NCI-H748 (cell line): Measurements from ENCODE around the gene C6orf118.
A peak's percentile ranks its signal among the peaks of the same experiment; 100 is the strongest.

Source experiments
- DNase-seq: peaks from one replicate; lab custom pipeline; 2025; ENCODE audit not compliant: unreplicated experiment; lab: John Stamatoyannopoulos, UW

Gene C6orf118

GRCh38 chr6:165245287-165245686 is 64.1 kb downstream of the C6orf118 start:
- DNase-seq: peak; percentile 50

DNA sequence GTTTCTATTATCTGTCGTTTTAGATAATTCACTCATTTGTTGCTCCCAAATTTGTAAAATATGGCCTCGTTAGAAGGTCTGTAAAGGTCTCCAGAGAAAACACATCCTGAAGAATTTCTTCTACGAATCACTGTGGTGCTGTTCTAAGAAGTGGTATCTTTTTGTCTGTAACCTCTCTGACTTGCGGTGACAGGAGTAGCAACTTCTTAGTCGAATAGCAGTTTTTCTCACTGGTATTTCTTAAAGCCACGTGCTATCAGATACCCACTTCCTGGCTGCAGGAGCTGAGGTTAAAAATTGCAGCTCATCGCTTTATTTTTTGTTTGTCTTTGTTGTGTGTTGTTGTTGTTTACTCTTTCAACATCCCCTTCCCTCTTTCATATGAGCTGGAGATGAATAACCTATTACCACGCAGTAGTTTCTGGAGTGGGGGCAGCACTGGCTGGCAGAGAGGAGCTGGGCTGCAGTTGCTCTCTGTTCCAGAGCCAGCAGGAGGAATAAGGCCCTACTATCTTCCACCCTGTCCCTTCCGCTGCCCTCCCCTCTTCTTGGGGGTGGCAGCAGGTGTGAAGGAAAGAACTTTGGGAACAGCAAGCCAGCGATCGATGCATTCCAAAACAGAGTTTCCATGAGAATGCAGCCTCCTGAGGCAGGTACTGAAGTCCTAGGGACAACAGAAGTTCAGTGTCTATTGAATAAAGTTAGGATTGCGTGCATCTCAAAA is 64.7 kb downstream of the C6orf118 start:
- no peak for DNase-seq

DNA sequence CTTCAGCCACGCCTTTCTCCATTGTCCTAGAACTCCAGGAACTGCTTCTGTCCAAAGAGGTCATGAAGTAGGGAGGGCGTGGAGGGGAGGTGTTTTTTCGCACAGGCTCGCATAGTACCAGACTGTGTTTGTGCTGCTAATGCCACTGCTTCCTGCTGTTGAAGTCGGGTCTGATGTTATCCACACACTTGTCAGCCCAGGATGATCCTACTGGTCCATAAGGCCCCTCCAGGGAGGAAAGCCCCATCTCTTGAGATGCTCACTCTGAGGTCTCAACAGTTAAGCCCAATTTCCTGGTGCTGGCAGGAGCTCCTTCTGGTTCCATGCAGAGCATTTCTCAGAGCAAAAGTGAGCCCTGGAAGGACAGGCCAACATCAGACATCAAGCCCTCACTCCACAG is 65.6 kb downstream of the C6orf118 start:
- DNase-seq: no peak

DNA sequence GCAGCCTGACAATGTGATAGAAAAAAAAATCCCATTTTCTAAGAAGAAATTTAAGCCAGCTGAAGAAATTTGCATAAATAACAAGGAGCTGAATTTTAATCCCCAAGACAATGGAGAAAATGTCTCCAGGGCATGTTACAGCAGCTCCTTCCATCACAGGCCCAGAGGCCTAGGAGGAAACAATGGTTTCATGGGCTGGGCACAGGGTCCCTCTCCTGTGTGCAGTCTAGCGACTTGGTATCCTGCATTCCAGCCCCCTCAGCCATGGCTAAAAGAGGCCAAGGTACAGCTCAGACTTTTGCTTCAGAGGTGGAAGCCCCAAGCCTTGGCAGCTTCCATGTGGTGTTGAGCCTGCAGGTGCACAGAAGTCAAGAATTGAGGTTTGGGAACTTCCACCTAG is 73.1 kb downstream of the C6orf118 start:
- no peak for DNase-seq

DNA sequence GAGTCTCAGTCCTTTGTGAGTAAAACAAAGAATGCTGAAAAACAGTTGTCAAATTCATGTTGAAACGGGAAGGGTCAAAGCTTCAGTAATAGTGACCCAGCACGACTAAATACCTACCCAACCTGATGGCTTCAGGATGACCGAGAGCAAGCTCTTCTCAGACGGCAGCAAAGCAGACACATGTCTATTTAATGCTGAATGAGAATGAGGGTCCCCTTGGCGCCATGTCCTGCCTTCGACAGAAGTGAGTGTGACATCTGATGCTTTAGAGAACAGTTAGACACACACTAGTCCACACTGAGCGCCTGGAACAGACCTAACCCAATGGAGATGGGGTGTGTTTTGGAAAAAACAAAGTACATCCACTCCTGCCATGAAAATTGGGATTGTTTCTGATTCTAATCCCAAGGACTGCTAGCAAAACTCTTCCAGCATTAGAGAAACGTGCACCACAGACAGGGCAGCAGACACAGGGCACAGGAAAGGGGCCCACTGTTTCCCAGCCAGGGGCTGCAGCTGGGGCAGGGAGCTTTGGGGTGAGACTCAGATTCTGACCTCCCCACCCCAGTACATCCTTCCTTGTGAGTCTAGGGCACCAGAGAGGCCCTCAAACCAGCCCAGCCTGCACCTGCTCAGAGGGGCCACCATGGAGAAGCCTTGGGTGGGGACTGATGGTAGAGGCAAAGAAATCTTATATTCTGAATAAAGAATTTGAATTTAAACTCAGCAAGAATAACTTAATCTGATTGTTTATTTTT is 76.5 kb downstream of the C6orf118 start:
- no peak for DNase-seq

GRCh38 chr6:165231581-165232561 is 77.5 kb downstream of the C6orf118 start:
- peak; percentile 73 for DNase-seq

DNA sequence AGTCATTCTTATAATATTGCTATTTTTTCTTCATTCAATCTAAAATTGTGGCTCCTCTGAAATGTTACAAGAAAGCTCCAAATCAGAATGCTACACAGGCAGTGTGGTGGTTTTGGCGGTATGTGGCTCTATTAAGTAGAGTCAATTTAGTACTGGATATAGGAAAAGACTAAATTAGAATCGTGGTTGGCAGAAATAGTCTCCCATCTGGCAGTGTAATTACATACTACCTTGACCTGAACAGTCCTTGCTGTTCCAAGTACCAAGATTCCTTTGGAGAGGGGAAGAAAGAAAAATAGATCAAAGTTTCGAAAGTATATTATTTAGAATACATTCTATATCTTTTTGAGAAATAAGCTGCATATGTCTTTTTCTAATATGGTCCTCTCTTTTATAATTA is 78.2 kb downstream of the C6orf118 start:
- no peak for DNase-seq
